ENCODE measurements around the gene MANF. TPM values are rescaled to one million over a fixed set of nuclear protein-coding genes. Genes with fewer than 3 reads are reported as not detected.

Gene MANF
- total and polyA plus RNA-seq, 12 donors = 16.1 to 306 (median 43.1) TPM

- Histone ChIP-seq H3K9me3 (replicated peaks in 1 of 3) (no peaks in the 10 kb centered on the region), H3K27ac (no peak overlapping the region), H3K4me1 (replicated peaks in 1 of 2) (peaks cover 10 to 13% of the 10 kb centered on the region in 2 donors), H3K4me3 (no peak overlapping the region), H3K36me3 (replicated peaks in 1 of 2) (no peaks in the 10 kb centered on the region), H3K27me3 (no peaks in the 10 kb centered on the region)
- intact Hi-C loops (cut with DNase I) = loop anchor here in 1 of 2 donors (10.0 kb wide), 1 partner anchor 304 kb away; no protein-coding TSS in a partner anchor
- peak in 1 of 7 donors; percentile 46 for DNase-seq
- TF ChIP-seq CTCF (IDR thresholded peaks at IDR 0.05) (no peak), POLR2A (IDR thresholded peaks at IDR 0.05) (no peak)
- 83 to 90% (median 88%) methylated on average over 13 to 15 of the region's 15 CpGs for WGBS, 4 donors
Measured at GRCh38 chr3:51380601-51381332, 4.3 kb upstream of the MANF start.

DNA sequence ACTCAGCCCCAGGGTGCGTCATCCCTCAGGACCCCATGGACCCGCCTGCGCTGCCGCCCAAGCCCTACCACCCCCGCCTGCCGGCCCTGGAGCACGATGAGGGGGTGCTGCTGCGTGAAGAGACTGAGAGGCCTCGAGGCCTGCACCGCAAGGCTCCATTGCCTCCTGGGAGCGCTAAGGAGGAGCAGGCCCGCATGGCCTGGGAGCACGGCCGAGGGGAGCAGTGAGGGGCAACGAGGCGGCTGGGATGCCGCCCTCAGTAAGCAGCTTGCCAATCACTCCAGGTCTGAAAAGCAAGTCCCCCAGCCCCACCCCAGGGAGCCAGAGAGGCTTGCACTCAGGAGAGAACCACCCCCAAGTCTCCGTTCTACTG lies 3.8 kb upstream of the MANF start:
- Histone ChIP-seq H3K36me3 (replicated peaks in 1 of 2) (no peaks in the 10 kb centered on the region), H3K4me1 (replicated peaks in 1 of 2) (peaks cover 10 to 16% of the 10 kb centered on the region in 2 donors), H3K27me3 (no peaks in the 10 kb centered on the region), H3K27ac (no peak overlapping the region), H3K9me3 (replicated peaks in 1 of 3) (no peaks in the 10 kb centered on the region), H3K4me3 (no peak overlapping the region)
- TF ChIP-seq CTCF (IDR thresholded peaks at IDR 0.05) (no peak), POLR2A (IDR thresholded peaks at IDR 0.05) (no peak)
- intact Hi-C loops (cut with DNase I) = loop anchor here in 1 of 2 donors (10.0 kb wide), 1 partner anchor 303 kb away; no protein-coding TSS in a partner anchor
- WGBS, 4 donors = 93 to 97% (median 95%) methylated on average over 6 to 18 of the region's 18 CpGs
- DNase-seq = peak in 1 of 7 donors; percentile 45

DNA sequence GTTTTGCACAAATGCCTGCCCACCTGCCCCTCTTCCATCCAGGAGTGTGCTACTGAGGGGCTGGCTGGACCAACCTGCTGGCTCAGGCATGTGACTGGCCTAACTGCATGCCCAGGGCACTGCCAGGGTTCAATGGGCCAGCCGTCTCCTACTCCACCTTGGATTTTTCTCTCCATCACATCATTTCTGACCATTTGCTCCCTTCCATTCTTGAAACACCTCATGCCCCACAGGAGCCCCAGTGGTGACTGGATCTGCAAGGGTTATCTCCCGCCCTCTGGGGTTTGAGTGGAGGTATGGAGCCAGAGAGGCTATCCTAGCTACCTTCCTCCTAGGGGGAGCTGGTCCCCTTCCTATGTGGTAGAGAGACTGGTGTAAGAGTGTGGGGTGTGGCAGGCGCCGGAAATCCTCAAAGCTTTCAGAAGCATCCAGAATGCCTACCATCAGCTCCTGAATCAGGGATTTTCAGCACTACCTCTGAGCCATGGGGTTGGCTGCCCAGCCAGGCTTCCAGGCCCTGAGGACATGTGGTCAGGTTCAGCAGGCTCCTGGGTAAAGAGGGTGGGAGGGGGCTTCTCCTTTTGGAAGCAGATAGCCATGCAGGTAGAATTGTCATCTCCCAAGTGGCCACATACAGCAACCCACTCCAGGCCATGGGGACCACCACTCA lies 2.9 kb upstream of the MANF start:
- peak in 1 of 7 donors; percentile 52 for DNase-seq
- Histone ChIP-seq H3K9me3 (replicated peaks in 1 of 3) (no peaks in the 10 kb centered on the region), H3K4me1 (replicated peaks in 1 of 2) (peaks cover 10 to 25% of the 10 kb centered on the region in 2 donors), H3K36me3 (replicated peaks in 1 of 2) (no peaks in the 10 kb centered on the region), H3K27me3 (no peaks in the 10 kb centered on the region), H3K27ac (no peak overlapping the region), H3K4me3 (no peak overlapping the region)
- intact Hi-C loops (cut with DNase I) = loop anchor here in 1 of 2 donors (10.0 kb wide), 1 partner anchor 303 kb away; no protein-coding TSS in a partner anchor
- TF ChIP-seq CTCF (IDR thresholded peaks at IDR 0.05) = no peak
- TF ChIP-seq POLR2A (IDR thresholded peaks at IDR 0.05) = no peak
- WGBS, 4 donors = 92 to 93% (median 93%) methylated on average over 2 to 4 of the region's 4 CpGs

GRCh38 chr3:51382947-51383578 lies 2.0 kb upstream of the MANF start:
- TF ChIP-seq POLR2A (IDR thresholded peaks at IDR 0.05) (no peak), CTCF (IDR thresholded peaks at IDR 0.05) (no peak)
- H3K4me1 ChIP-seq (replicated peaks in 1 of 2) = peaks cover 10 to 34% of the 10 kb centered on the region in 2 donors

More at GRCh38 chr3:51382947-51383578, 2.0 kb upstream of the MANF start:
- H3K4me3 ChIP-seq = no peak overlapping the region
- no peaks in the 10 kb centered on the region for H3K9me3 ChIP-seq (replicated peaks in 1 of 3)
- DNase-seq = peak in 1 of 7 donors; percentile 43
- peaks cover 0 to 7% of the 10 kb centered on the region in 2 donors for H3K36me3 ChIP-seq (replicated peaks in 1 of 2)
- no peaks in the 10 kb centered on the region for H3K27me3 ChIP-seq
- 79 to 95% (median 86%) methylated on average over 2 to 3 of the region's 3 CpGs for WGBS, 4 donors
- intact Hi-C loops (cut with DNase I) = loop anchor here in 1 of 2 donors (10.0 kb wide), 1 partner anchor 302 kb away; no protein-coding TSS in a partner anchor
- no peak overlapping the region for H3K27ac ChIP-seq

Data from adrenal gland (tissue), 12 donors.